Vagina (tissue), 2 donors: Measurements from ENCODE around the gene BRIX1.

Experiments used
- POLR2A ChIP-seq, 2 donors: fragments of 450-650 bp; IDR thresholded peaks; one replicate each; pipeline ENCODE4 v1.6.1; 2017; ENCODE audit warnings: antibody characterized with exemption in 2 of 2, mild to moderate bottlenecking in 2 of 2, moderate library complexity in 2 of 2
- TF ChIP-seq, protein P1 (sequence below), 3 experiments: fragments of 450-650 bp in 2 of 3; fragments of 200-600 bp in 1 of 3; sonication (generic) in 1 of 3; IDR thresholded peaks; one replicate each; pipeline ENCODE4 v1.5.1; 2017 to 2019; ENCODE audit warnings: antibody characterized with exemption in 3 of 3, mild to moderate bottlenecking in 2 of 3, moderate library complexity in 2 of 3

DNA sequence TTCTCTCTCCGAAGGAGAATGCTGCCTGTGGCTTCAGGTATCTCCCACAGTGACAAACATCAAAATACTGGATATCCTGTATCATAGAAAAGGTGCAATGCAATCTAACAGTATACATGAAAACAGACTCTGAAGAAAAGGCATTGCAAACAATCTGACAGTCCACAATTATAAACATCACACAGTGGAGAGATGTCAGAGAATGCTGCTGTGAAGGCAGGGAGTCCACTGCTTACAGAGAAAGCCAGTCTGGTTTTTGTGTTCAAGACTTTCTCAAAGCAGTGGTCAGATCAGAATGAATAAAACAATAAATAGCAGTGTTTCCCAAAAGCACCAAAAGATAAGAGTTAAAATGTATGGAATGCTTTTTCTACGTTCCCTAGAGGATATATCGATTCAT is 47.9 kb upstream of the BRIX1 start:
- no peak for TF ChIP-seq POLR2A (IDR thresholded peaks at IDR 0.05)
- TF ChIP-seq, protein P1, sequence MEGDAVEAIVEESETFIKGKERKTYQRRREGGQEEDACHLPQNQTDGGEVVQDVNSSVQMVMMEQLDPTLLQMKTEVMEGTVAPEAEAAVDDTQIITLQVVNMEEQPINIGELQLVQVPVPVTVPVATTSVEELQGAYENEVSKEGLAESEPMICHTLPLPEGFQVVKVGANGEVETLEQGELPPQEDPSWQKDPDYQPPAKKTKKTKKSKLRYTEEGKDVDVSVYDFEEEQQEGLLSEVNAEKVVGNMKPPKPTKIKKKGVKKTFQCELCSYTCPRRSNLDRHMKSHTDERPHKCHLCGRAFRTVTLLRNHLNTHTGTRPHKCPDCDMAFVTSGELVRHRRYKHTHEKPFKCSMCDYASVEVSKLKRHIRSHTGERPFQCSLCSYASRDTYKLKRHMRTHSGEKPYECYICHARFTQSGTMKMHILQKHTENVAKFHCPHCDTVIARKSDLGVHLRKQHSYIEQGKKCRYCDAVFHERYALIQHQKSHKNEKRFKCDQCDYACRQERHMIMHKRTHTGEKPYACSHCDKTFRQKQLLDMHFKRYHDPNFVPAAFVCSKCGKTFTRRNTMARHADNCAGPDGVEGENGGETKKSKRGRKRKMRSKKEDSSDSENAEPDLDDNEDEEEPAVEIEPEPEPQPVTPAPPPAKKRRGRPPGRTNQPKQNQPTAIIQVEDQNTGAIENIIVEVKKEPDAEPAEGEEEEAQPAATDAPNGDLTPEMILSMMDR (IDR thresholded peaks at IDR 0.05): no peak
